OCI-LY7 (cell line): ENCODE results near the gene SLC41A3. TPM values are rescaled to one million over a fixed set of nuclear protein-coding genes. Genes with fewer than 3 reads are reported as not detected.
"Not testable (repeated sequence)": the region's sequence is repeated elsewhere in the genome, so short reads cannot be mapped to it uniquely, and the experiment has no call there.

Experiments
- BruUV-seq: library from RNA; stranded (reverse); fragments of 400-500 nt; replicated peaks from 2 replicates; lab custom pipeline; 2021; lab: Mats Ljungman, UMichigan
- CTCF ChIA-PET: fragments of 300-600 bp; sonication (Branson Sonifier 250); formaldehyde crosslinking; loops from one replicate; lab custom pipeline; 2022; ENCODE audit warnings: antibody characterized with exemption; ENCODE audit not compliant: unreplicated experiment; lab: Charles Lee
- POLR2A ChIA-PET: fragments of 300-600 bp; sonication (Branson Sonifier 250); formaldehyde crosslinking; loops from one replicate; lab custom pipeline; 2022; ENCODE audit warnings: antibody characterized with exemption; lab: Charles Lee
- DNase-seq: peaks from one replicate; pipeline ENCODE4 v3.0.0-alpha.2; 2015; ENCODE audit warnings: low spot score
- H2AFZ ChIP-seq: fragments of 200-600 bp; sonication (generic), shearing (Covaris generic); 2 replicates; pipeline ENCODE4 v1.6.1; 2014; ENCODE audit warnings: mild to moderate bottlenecking, antibody characterized with exemption, low read length, moderate library complexity
- H3K27ac ChIP-seq: fragments of 200-600 bp; sonication (generic); 2 replicates; pipeline ENCODE4 v1.5.1; 2014; ENCODE audit warnings: mixed run types, low read depth, mild to moderate bottlenecking, moderate library complexity, low read length, inconsistent platforms; ENCODE audit not compliant: poor library complexity, severe bottlenecking
- H3K36me3 ChIP-seq: fragments of 200-600 bp; sonication (generic); 2 replicates; pipeline ENCODE4 v1.6.1; 2014; ENCODE audit warnings: mild to moderate bottlenecking, antibody characterized with exemption, low read length, moderate library complexity, mixed read lengths; ENCODE audit not compliant: insufficient read depth
- H3K4me1 ChIP-seq: fragments of 200-600 bp; sonication (generic); 2 replicates; pipeline ENCODE4 v1.5.1; 2014; ENCODE audit warnings: mild to moderate bottlenecking, low read length; ENCODE audit not compliant: insufficient read depth, poor library complexity, severe bottlenecking
- H3K4me2 ChIP-seq: fragments of 200-600 bp; sonication (generic); 2 replicates; pipeline ENCODE4 v1.6.1; 2014; ENCODE audit warnings: mild to moderate bottlenecking, low read length
- H3K4me3 ChIP-seq: fragments of 200-600 bp; sonication (generic); 2 replicates; pipeline ENCODE4 v1.5.1; 2014; ENCODE audit warnings: mild to moderate bottlenecking, low read depth, low read length; ENCODE audit not compliant: poor library complexity, severe bottlenecking
- H3K79me2 ChIP-seq: fragments of 200-600 bp; sonication (generic); 2 replicates; pipeline ENCODE4 v1.6.1; 2016; ENCODE audit warnings: low read depth, mild to moderate bottlenecking, low read length, moderate library complexity, mixed read lengths; ENCODE audit not compliant: insufficient read depth
- H3K9me2 ChIP-seq: fragments of 200-600 bp; sonication (generic); 2 replicates; pipeline ENCODE4 v1.6.1; 2016; ENCODE audit warnings: mild to moderate bottlenecking, low read length, mixed read lengths; ENCODE audit not compliant: insufficient read depth
- H3K9me3 ChIP-seq: fragments of 200-600 bp; sonication (generic); 2 replicates; pipeline ENCODE4 v1.6.1; 2014; ENCODE audit warnings: mild to moderate bottlenecking, mixed run types, low read length, mixed read lengths
- H4K20me1 ChIP-seq: fragments of 200-600 bp; sonication (generic); 2 replicates; pipeline ENCODE4 v1.6.1; 2014; ENCODE audit warnings: mild to moderate bottlenecking, antibody characterized with exemption, low read length, moderate library complexity, mixed read lengths; ENCODE audit not compliant: insufficient read depth
- CTCF ChIP-seq: fragments of 200-600 bp; sonication (generic); conservative IDR thresholded peaks from 2 replicates; pipeline ENCODE4 v1.5.1; 2014; ENCODE audit warnings: mild to moderate bottlenecking, antibody characterized with exemption, low read length, moderate library complexity, mixed read lengths
- EZH2phosphoT487 ChIP-seq: fragments of 200-600 bp; sonication (generic); IDR thresholded peaks from 2 replicates; pipeline ENCODE4 v1.6.1; 2018; ENCODE audit warnings: low read depth, borderline replicate concordance, mild to moderate bottlenecking, mixed run types, antibody characterized with exemption, low read length, moderate library complexity, mixed read lengths
- intact Hi-C: fragments of 100-400 bp; cut with micrococcal nuclease; formaldehyde crosslinking; loops from one replicate; pipeline ENCODE4 v1.10.0; 2022; ENCODE audit not compliant: unreplicated experiment
- total RNA-seq, 2 experiments: library from RNA; depleted of rRNA in 1 of 2; stranded (reverse); fragments of >200 nt in 1 of 2; shearing (Covaris generic) in 1 of 2; gene quantifications; 2 replicates each; pipeline ENCODE4 v1.2.3, GENCODE V29; 2014 to 2022

Gene SLC41A3
- total RNA-seq, 2 experiments from 2014 or later: 31.9 to 35.9 TPM

DNA sequence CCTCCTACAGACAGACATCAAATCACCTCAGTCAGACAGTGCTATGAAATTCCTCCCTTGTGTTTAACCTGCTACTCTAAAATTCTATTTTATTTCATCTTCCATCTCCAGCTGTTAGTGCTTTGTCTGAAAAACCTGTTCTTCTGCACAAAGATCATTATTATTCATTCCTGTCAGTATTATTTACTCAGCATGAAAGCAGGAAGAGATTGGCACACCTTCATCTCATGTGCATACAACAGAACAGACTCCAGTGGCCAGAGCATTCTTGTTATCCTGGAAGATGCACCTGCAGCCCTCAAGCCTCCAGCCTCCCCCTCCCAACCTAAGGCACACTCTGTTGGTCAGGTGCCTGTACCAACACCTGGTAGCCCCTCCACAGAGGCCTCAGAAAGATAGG, 116.8 kb downstream of the SLC41A3 start:
- POLR2A ChIA-PET: no interaction called here
- CTCF ChIA-PET: no interaction called here
- intact Hi-C loops: no loop called here
- Histone ChIP-seq H3K4me2 (no peak overlapping the region), H3K9me2 (no peaks in the 10 kb centered on the region), H4K20me1 (no peaks in the 10 kb centered on the region), H3K27ac (no peak overlapping the region), H3K36me3 (no peaks in the 10 kb centered on the region), H3K4me1 (no peaks in the 10 kb centered on the region), H3K9me3 (no peaks in the 10 kb centered on the region), H3K79me2 (no peaks in the 10 kb centered on the region), H2AFZ (no peak overlapping the region), H3K4me3 (no peak overlapping the region)
- TF ChIP-seq CTCF: no peak
- no peak for TF ChIP-seq EZH2phosphoT487
- DNase-seq: no peak
- BruUV-seq: no TSS peak

GRCh38 chr3:125965505-125965904, 118.4 kb downstream of the SLC41A3 start:
- H3K79me2 ChIP-seq: no peaks in the 10 kb centered on the region
- DNase-seq: no peak
- no peaks in the 10 kb centered on the region for H3K4me1 ChIP-seq
- H3K4me3 ChIP-seq: no peak overlapping the region
- ChIA-PET POLR2A (no interaction called here), CTCF (no interaction called here)
- no peaks in the 10 kb centered on the region for H3K9me2 ChIP-seq
- H3K36me3 ChIP-seq: no peaks in the 10 kb centered on the region
- intact Hi-C loops: no loop called here
- H2AFZ ChIP-seq: no peak overlapping the region
- no peaks in the 10 kb centered on the region for H3K9me3 ChIP-seq
- no peak for TF ChIP-seq EZH2phosphoT487
- no peak for TF ChIP-seq CTCF
- BruUV-seq: no TSS peak
- H3K4me2 ChIP-seq: no peak overlapping the region
- no peak overlapping the region for H3K27ac ChIP-seq
- no peaks in the 10 kb centered on the region for H4K20me1 ChIP-seq

DNA sequence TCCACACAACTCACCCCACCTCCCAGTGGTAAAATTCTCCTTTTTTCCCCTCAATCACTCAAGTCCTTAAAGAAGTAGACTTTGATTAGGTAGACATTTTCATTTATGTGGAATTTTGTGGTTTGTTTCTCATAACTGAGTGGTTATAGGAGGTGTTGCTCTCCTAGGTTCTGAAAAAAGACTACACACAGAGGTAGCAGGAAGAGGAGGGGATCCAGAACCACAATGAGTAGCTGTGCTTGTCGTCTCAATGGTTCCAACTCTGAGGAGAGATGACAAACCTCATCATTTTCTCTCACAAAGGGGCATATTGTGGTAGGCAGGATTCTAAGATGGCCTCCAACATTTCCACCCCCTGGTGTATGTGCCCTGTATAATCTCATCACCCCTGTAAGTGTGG, 120.1 kb downstream of the SLC41A3 start:
- DNase-seq, H4K20me1 ChIP-seq, CTCF ChIA-PET, POLR2A ChIA-PET, H3K4me1 ChIP-seq, H2AFZ ChIP-seq, H3K4me3 ChIP-seq, H3K27ac ChIP-seq, H3K79me2 ChIP-seq, H3K36me3 ChIP-seq, BruUV-seq, intact Hi-C loops, H3K9me3 ChIP-seq, H3K9me2 ChIP-seq, H3K4me2 ChIP-seq: not testable (repeated sequence)
